Neural progenitor cell (in vitro differentiated cells): ENCODE data around the gene AFF3. TPM values are rescaled to one million over a fixed set of nuclear protein-coding genes. Genes with fewer than 3 reads are reported as not detected.

Experiments used
- DNase-seq: peaks from one replicate; pipeline ENCODE4 v3.0.0-alpha.2; 2016; ENCODE audit warnings: low spot score
- H2AFZ ChIP-seq: fragments of 200-600 bp; sonication (generic); replicated peaks from 2 replicates; pipeline ENCODE4 v1.6.1; 2016; ENCODE audit warnings: antibody characterized with exemption
- H3F3A ChIP-seq: fragments of 200-600 bp; sonication (generic); 2 replicates; pipeline ENCODE4 v1.6.1; 2016; ENCODE audit warnings: antibody characterized with exemption, low read depth
- H3K27ac ChIP-seq: fragments of 200-600 bp; sonication (generic); 2 replicates; pipeline ENCODE4 v1.5.1; 2016; ENCODE audit warnings: mild to moderate bottlenecking
- H3K27me3 ChIP-seq: fragments of 200-600 bp; sonication (generic); 2 replicates; pipeline ENCODE4 v1.6.1; 2016; ENCODE audit warnings: mild to moderate bottlenecking, moderate library complexity
- H3K36me3 ChIP-seq: fragments of 200-600 bp; sonication (generic); 2 replicates; pipeline ENCODE4 v1.5.1; 2016
- H3K4me1 ChIP-seq: fragments of 200-600 bp; sonication (generic); 2 replicates; pipeline ENCODE4 v1.6.1; 2016; ENCODE audit warnings: mixed run types
- H3K4me2 ChIP-seq: fragments of 200-600 bp; sonication (generic); 2 replicates; pipeline ENCODE4 v1.6.1; 2016
- H3K4me3 ChIP-seq: fragments of 200-600 bp; sonication (generic); 2 replicates; pipeline ENCODE4 v1.5.1; 2016
- H3K79me2 ChIP-seq: fragments of 200-600 bp; sonication (generic); 2 replicates; pipeline ENCODE4 v1.6.1; 2016; ENCODE audit warnings: low read depth
- H3K9ac ChIP-seq: fragments of 200-600 bp; sonication (generic); 2 replicates; pipeline ENCODE4 v1.6.1; 2016
- H3K9me3 ChIP-seq: fragments of 200-600 bp; sonication (generic); 2 replicates; pipeline ENCODE4 v1.5.1; 2016; ENCODE audit warnings: low read depth
- H4K20me1 ChIP-seq: fragments of 200-600 bp; sonication (generic); 2 replicates; pipeline ENCODE4 v1.6.1; 2016; ENCODE audit warnings: low read depth
- H3K27ac Mint-ChIP-seq: 3 replicates; pipeline ENCODE4 v1.8.0; 2021; ENCODE audit warnings: mixed read lengths
- H3K27me3 Mint-ChIP-seq: 2 replicates; pipeline ENCODE4 v1.8.0; 2022; ENCODE audit warnings: low read depth, mild to moderate bottlenecking, inconsistent platforms, moderate library complexity, mixed read lengths; ENCODE audit not compliant: insufficient read depth
- H3K36me3 Mint-ChIP-seq: 3 replicates; pipeline ENCODE4 v1.8.0; 2021; ENCODE audit warnings: mixed read lengths
- H3K4me1 Mint-ChIP-seq: 3 replicates; pipeline ENCODE4 v1.8.0; 2021; ENCODE audit warnings: mixed read lengths
- H3K4me3 Mint-ChIP-seq: 3 replicates; pipeline ENCODE4 v1.8.0; 2021; ENCODE audit warnings: mild to moderate bottlenecking, moderate library complexity, mixed read lengths
- H3K9me3 Mint-ChIP-seq: 3 replicates; pipeline ENCODE4 v1.8.0; 2020; ENCODE audit warnings: mixed read lengths
- EZH2 ChIP-seq: fragments of 200-600 bp; sonication (generic); IDR thresholded peaks from 2 replicates; pipeline ENCODE4 v1.6.1; 2017; ENCODE audit warnings: antibody characterized with exemption, mild to moderate bottlenecking, moderate library complexity
- EZH2phosphoT487 ChIP-seq: fragments of 200-600 bp; sonication (generic); IDR thresholded peaks from 2 replicates; pipeline ENCODE4 v1.6.1; 2017; ENCODE audit warnings: antibody characterized with exemption
- total RNA-seq: library from RNA; depleted of rRNA; stranded (reverse); fragments of >200 nt; gene quantifications from 2 replicates; pipeline ENCODE4 v1.2.3, GENCODE V29; 2015; ENCODE audit warnings: low replicate concordance
- TF ChIP-seq, protein P1 (sequence below): fragments of 200-600 bp; sonication (generic); IDR thresholded peaks from 2 replicates; pipeline ENCODE4 v1.5.1; 2017; ENCODE audit warnings: antibody characterized with exemption, mild to moderate bottlenecking

Gene AFF3
- total RNA-seq, 1 donor from 2014 or later, result 0.26 TPM

DNA sequence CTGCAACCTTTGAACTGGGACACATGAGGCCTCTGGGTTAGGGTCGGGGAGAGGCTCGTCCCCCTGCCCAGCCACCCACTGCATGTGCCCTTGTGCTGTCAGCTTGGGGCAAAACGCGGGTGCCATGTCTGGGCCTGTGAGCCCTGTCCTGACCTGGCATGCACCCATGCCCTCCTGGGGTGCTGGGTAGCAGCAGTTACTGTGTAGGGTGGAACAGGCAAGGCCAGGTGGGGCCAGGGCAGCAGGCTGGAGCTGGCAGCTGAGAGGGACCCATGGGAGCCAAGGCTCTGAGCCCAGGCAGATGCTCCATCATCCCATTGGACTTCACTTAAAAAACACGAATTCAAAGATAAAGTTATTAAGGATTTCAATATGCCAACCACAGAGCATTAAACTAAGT, 518.8 kb downstream of the AFF3 start:
- H3K4me3 ChIP-seq, result no peak overlapping the region
- H3K79me2 ChIP-seq, result no peaks in the 10 kb centered on the region
- no peak for DNase-seq
- TF ChIP-seq EZH2phosphoT487 (no peak), EZH2 (no peak)
- TF ChIP-seq, protein P1, sequence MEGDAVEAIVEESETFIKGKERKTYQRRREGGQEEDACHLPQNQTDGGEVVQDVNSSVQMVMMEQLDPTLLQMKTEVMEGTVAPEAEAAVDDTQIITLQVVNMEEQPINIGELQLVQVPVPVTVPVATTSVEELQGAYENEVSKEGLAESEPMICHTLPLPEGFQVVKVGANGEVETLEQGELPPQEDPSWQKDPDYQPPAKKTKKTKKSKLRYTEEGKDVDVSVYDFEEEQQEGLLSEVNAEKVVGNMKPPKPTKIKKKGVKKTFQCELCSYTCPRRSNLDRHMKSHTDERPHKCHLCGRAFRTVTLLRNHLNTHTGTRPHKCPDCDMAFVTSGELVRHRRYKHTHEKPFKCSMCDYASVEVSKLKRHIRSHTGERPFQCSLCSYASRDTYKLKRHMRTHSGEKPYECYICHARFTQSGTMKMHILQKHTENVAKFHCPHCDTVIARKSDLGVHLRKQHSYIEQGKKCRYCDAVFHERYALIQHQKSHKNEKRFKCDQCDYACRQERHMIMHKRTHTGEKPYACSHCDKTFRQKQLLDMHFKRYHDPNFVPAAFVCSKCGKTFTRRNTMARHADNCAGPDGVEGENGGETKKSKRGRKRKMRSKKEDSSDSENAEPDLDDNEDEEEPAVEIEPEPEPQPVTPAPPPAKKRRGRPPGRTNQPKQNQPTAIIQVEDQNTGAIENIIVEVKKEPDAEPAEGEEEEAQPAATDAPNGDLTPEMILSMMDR, result no peak
- H4K20me1 ChIP-seq, result no peaks in the 10 kb centered on the region
- Mint-ChIP-seq H3K4me3 (no peak overlapping the region), H3K27me3 (no peaks in the 10 kb centered on the region), H3K27ac (no peak overlapping the region), H3K36me3 (no peaks in the 10 kb centered on the region), H3K4me1 (peaks cover 12% of the 10 kb centered on the region), H3K9me3 (no peaks in the 10 kb centered on the region)
- H2AFZ ChIP-seq, result no peak overlapping the region
- H3K27me3 ChIP-seq, result no peaks in the 10 kb centered on the region
- H3K36me3 ChIP-seq, result no peaks in the 10 kb centered on the region
- no peak overlapping the region for H3K9ac ChIP-seq
- no peaks in the 10 kb centered on the region for H3K4me1 ChIP-seq
- no peaks in the 10 kb centered on the region for H3F3A ChIP-seq
- no peak overlapping the region for H3K27ac ChIP-seq
- H3K4me2 ChIP-seq, result no peak overlapping the region
- no peaks in the 10 kb centered on the region for H3K9me3 ChIP-seq

DNA sequence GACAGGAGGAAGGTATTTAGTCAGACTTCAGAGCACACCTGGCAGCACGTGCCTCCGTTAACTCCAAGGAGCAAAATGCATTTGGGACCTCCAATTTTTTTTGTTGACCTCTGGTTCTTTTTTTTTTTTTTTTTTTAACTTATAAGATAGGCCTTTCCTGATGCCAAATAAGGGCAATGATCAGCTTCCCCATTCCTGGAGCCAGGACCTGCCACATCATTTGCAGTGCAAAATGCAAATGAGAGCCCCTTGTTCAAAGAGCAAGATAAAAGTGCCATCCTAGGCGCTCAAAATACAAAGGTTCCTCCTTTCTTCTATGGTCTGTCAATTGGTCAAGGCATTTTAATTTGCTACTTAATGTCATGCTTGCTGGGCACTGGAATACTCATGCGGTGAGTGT, 519.4 kb downstream of the AFF3 start:
- no peaks in the 10 kb centered on the region for H3K36me3 Mint-ChIP-seq
- no peaks in the 10 kb centered on the region for H3K27me3 Mint-ChIP-seq
- H3K9me3 Mint-ChIP-seq, result no peaks in the 10 kb centered on the region
- peaks cover 12% of the 10 kb centered on the region for H3K4me1 Mint-ChIP-seq
- no peak overlapping the region for H3K4me3 Mint-ChIP-seq
- H3K79me2 ChIP-seq, result no peaks in the 10 kb centered on the region
- TF ChIP-seq, protein P1, result no peak
- no peak for TF ChIP-seq EZH2
- TF ChIP-seq EZH2phosphoT487, result no peak
- H3K9me3 ChIP-seq, result no peaks in the 10 kb centered on the region
- no peak overlapping the region for H2AFZ ChIP-seq
- no peaks in the 10 kb centered on the region for H3K36me3 ChIP-seq
- H3K27ac ChIP-seq, result no peak overlapping the region
- no peak for DNase-seq
- no peaks in the 10 kb centered on the region for H3F3A ChIP-seq
- H3K4me2 ChIP-seq, result no peak overlapping the region
- H3K27ac Mint-ChIP-seq, result no peak overlapping the region
- H4K20me1 ChIP-seq, result no peaks in the 10 kb centered on the region
- H3K9ac ChIP-seq, result no peak overlapping the region
- no peaks in the 10 kb centered on the region for H3K4me1 ChIP-seq
- no peaks in the 10 kb centered on the region for H3K27me3 ChIP-seq
- H3K4me3 ChIP-seq, result no peak overlapping the region

DNA sequence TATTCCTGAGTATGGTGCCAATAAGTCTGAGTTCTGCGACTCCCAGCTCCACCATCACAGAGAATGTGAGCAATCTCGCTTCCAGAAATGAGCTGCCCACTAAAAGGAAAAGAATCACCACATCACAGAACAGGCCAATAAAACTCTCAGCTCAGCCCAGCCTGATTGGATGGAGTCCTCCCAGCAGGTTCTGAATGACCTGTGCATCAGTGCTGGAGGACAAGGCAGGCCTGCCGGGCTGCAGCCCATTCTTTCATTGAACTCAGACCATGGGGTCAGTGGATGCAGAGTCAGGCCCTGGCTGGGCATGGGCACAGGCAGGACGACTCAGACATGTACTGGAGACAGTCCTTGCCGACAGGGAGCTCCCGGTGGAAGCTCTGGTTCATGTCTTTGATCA, 519.9 kb downstream of the AFF3 start:
- Histone ChIP-seq H4K20me1 (no peaks in the 10 kb centered on the region), H3K27me3 (no peaks in the 10 kb centered on the region), H3K36me3 (no peaks in the 10 kb centered on the region), H3K79me2 (no peaks in the 10 kb centered on the region), H3K4me3 (no peak overlapping the region), H3K4me2 (no peak overlapping the region), H2AFZ (no peak overlapping the region), H3K27ac (no peak overlapping the region), H3K9me3 (no peaks in the 10 kb centered on the region), H3K9ac (no peak overlapping the region), H3K4me1 (no peaks in the 10 kb centered on the region), H3F3A (no peaks in the 10 kb centered on the region)
- Mint-ChIP-seq H3K27me3 (no peaks in the 10 kb centered on the region), H3K27ac (no peak overlapping the region), H3K36me3 (no peaks in the 10 kb centered on the region), H3K4me3 (no peak overlapping the region), H3K4me1 (peaks cover 12% of the 10 kb centered on the region), H3K9me3 (no peaks in the 10 kb centered on the region)
- TF ChIP-seq EZH2phosphoT487, result no peak
- TF ChIP-seq EZH2, result no peak
- TF ChIP-seq, protein P1, result no peak
- no peak for DNase-seq

DNA sequence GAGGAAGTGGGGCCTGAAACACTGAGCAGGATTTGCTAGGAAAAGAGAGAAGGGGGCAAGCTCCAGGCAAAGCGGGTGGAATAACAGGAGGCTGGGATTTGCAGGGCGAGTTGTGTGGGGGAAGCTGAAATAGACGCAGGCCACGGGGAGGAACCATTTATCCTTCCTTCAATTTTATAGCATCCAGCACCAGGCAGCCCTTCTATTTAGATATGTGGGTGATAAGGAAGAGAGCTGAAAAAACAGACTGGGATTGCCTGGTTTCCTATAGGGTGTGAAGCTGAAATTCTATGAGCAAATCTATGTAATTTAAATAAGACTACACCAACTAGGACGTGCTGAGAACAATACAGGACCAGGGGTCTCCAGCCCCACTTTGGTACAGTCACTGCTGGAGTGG, 520.6 kb downstream of the AFF3 start:
- DNase-seq, result no peak
- H3K79me2 ChIP-seq, result no peaks in the 10 kb centered on the region
- no peaks in the 10 kb centered on the region for H3K27me3 ChIP-seq
- no peaks in the 10 kb centered on the region for H3K4me1 ChIP-seq
- Mint-ChIP-seq H3K27me3 (no peaks in the 10 kb centered on the region), H3K36me3 (no peaks in the 10 kb centered on the region), H3K27ac (no peak overlapping the region), H3K9me3 (no peaks in the 10 kb centered on the region), H3K4me3 (no peak overlapping the region), H3K4me1 (peaks cover 12% of the 10 kb centered on the region)
- TF ChIP-seq EZH2phosphoT487 (no peak), EZH2 (no peak)
- TF ChIP-seq, protein P1, result no peak
- H3K4me2 ChIP-seq, result no peak overlapping the region
- no peaks in the 10 kb centered on the region for H3F3A ChIP-seq
- H2AFZ ChIP-seq, result no peak overlapping the region
- no peaks in the 10 kb centered on the region for H3K9me3 ChIP-seq
- no peaks in the 10 kb centered on the region for H4K20me1 ChIP-seq
- no peaks in the 10 kb centered on the region for H3K36me3 ChIP-seq
- H3K4me3 ChIP-seq, result no peak overlapping the region
- H3K9ac ChIP-seq, result no peak overlapping the region
- no peak overlapping the region for H3K27ac ChIP-seq
